HepG2 (cell line): ENCODE measurements around the gene SIGLEC10. TPM values are rescaled to one million over a fixed set of nuclear protein-coding genes. Genes with fewer than 3 reads are reported as not detected.

Experiments used
- DR1 ChIP-seq: sonication (generic); formaldehyde crosslinking; IDR thresholded peaks from 2 replicates; pipeline ENCODE4 v1.8.0; 2021; ENCODE audit warnings: mild to moderate bottlenecking, missing genetic modification reagents, inconsistent platforms
- GATAD2A ChIP-seq: IDR thresholded peaks from 2 replicates; pipeline ENCODE4 v1.6.1; 2016
- HOMEZ ChIP-seq: IDR thresholded peaks from 2 replicates; pipeline ENCODE4 v1.6.1; 2016; ENCODE audit warnings: low read depth
- MLX ChIP-seq: IDR thresholded peaks from 2 replicates; pipeline ENCODE4 v1.6.1; 2016
- MYC ChIP-seq: sonication (generic); formaldehyde crosslinking; IDR thresholded peaks from 2 replicates; pipeline ENCODE4 v1.9.0; 2021; ENCODE audit warnings: missing genetic modification reagents, borderline replicate concordance
- NFAT5 ChIP-seq: sonication (generic); formaldehyde crosslinking; IDR thresholded peaks from 2 replicates; pipeline ENCODE4 v1.4.0; 2020; ENCODE audit warnings: missing genetic modification reagents
- NR2F1 ChIP-seq, 2 experiments: fragments of 450-650 bp in 1 of 2; formaldehyde crosslinking in 1 of 2; IDR thresholded peaks; 2 replicates each; pipeline versions ENCODE4 v1.5.0 to v1.6.1; 2016 to 2020; ENCODE audit warnings: mild to moderate bottlenecking in 1 of 2, missing compliant biosample characterization in 1 of 2, missing genetic modification reagents in 1 of 2, moderate library complexity in 1 of 2
- PHF8 ChIP-seq: sonication (generic); formaldehyde crosslinking; IDR thresholded peaks from 2 replicates; pipeline ENCODE4 v1.5.0; 2020; ENCODE audit warnings: missing genetic modification reagents
- PITX1 ChIP-seq: sonication (generic); formaldehyde crosslinking; IDR thresholded peaks from 2 replicates; pipeline ENCODE4 v1.5.1; 2020; ENCODE audit warnings: mild to moderate bottlenecking, missing genetic modification reagents
- SP5 ChIP-seq: IDR thresholded peaks from 2 replicates; pipeline ENCODE4 v1.6.1; 2016; ENCODE audit warnings: low read depth, borderline replicate concordance
- ZBTB26 ChIP-seq: IDR thresholded peaks from 2 replicates; pipeline ENCODE4 v1.6.1; 2016; ENCODE audit warnings: missing compliant biosample characterization, missing genetic modification reagents, borderline replicate concordance
- ZNF275 ChIP-seq: sonication (generic); formaldehyde crosslinking; IDR thresholded peaks from 2 replicates; pipeline ENCODE4 v1.8.0; 2022; ENCODE audit warnings: missing genetic modification reagents, mild to moderate bottlenecking, inconsistent platforms, borderline replicate concordance
- ZNF432 ChIP-seq: sonication (generic); formaldehyde crosslinking; IDR thresholded peaks from 2 replicates; pipeline ENCODE4 v1.5.0; 2020; ENCODE audit warnings: missing genetic modification reagents, mild to moderate bottlenecking, borderline replicate concordance
- ZNF501 ChIP-seq: sonication (generic); formaldehyde crosslinking; IDR thresholded peaks from 2 replicates; pipeline ENCODE4 v1.5.1; 2020; ENCODE audit warnings: mild to moderate bottlenecking, moderate library complexity, missing genetic modification reagents
- ZNF878 ChIP-seq: sonication (generic); formaldehyde crosslinking; IDR thresholded peaks from 2 replicates; pipeline ENCODE4 v1.8.1; 2023; ENCODE audit warnings: mild to moderate bottlenecking, missing genetic modification reagents, moderate library complexity
- ZNF883 ChIP-seq: sonication (generic); formaldehyde crosslinking; IDR thresholded peaks from 2 replicates; pipeline ENCODE4 v1.5.1; 2020; ENCODE audit warnings: mild to moderate bottlenecking, missing genetic modification reagents; ENCODE audit errors: not compliant biosample characterization
- polyA plus RNA-seq, 8 experiments: library from polyadenylated mRNA; depleted of rRNA in 3 of 8; stranded (reverse) in 7 of 8; unstranded in 1 of 8; fragments of >200 nt; fragmentation: Illumina TruSeq in 4 of 8; extraction: Trizol in 4 of 8; gene quantifications; 2 replicates each; pipeline versions ENCODE4 v1.2.1 to v1.2.3, GENCODE V29; 2011 to 2016; ENCODE audit warnings: low read depth in 4 of 8, missing spikeins in 1 of 8, mixed read lengths in 1 of 8; ENCODE audit not compliant: insufficient read depth in 1 of 8
- total RNA-seq, 5 experiments: library from RNA; depleted of rRNA; stranded (reverse); fragments of >200 nt; fragmentation: Illumina TruSeq; extraction: Trizol; gene quantifications; 2 replicates each; pipeline ENCODE4 v1.2.3, GENCODE V29; 2016; ENCODE audit warnings: low read depth in 1 of 5

Gene SIGLEC10
- total and polyA plus RNA-seq, 2 of the 13 experiments (the other 11 are each of a cell fraction or from before 2014, with no cell fraction given), result not detected

- TF ChIP-seq ZNF878, result no peak
- TF ChIP-seq SP5 (CRISPR knock-in tag), result peak; percentile 75; the same call in 1 of the 2 replicates
- peak; percentile 79 for TF ChIP-seq MYC (CRISPR knock-in tag)
- TF ChIP-seq GATAD2A, result peak; percentile 52; the same call in 1 of the 2 replicates
- TF ChIP-seq ZNF275 (CRISPR knock-in tag), result 0 out of 2 replicates have a peak, but pooled peaks have one; percentile 20
- 0 out of 2 replicates have a peak, but pooled peaks have one; percentile 18 for TF ChIP-seq MLX
- TF ChIP-seq ZNF432 (CRISPR knock-in tag), result no peak
- no peak for TF ChIP-seq ZNF883 (CRISPR knock-in tag)
- TF ChIP-seq HOMEZ (CRISPR knock-in tag), result peak; percentile 26; the same call in 1 of the 2 replicates
- peak; percentile 71 for TF ChIP-seq PITX1 (CRISPR knock-in tag)
- TF ChIP-seq ZBTB26 (CRISPR knock-in tag), result no peak
- no peak for TF ChIP-seq NR2F1 (CRISPR knock-in tag; IDR thresholded peaks at IDR 0.05)
- TF ChIP-seq PHF8 (CRISPR knock-in tag), result peak; percentile 88
- peak; percentile 78 for TF ChIP-seq DR1 (CRISPR knock-in tag)
- peak; percentile 31; the same call in 1 of the 2 replicates for TF ChIP-seq NFAT5
- TF ChIP-seq ZNF501 (CRISPR knock-in tag), result peak; percentile 38; the same call in 1 of the 2 replicates
Measured at GRCh38 chr19:51367565-51368365, 49.7 kb downstream of the SIGLEC10 start (continued).
